NCI-H1436 (cell line): ENCODE results near the gene MFF.

Source experiments
- DNase-seq: peaks from one replicate; lab custom pipeline; 2025; lab: John Stamatoyannopoulos, UW

The MFF gene, protein sequence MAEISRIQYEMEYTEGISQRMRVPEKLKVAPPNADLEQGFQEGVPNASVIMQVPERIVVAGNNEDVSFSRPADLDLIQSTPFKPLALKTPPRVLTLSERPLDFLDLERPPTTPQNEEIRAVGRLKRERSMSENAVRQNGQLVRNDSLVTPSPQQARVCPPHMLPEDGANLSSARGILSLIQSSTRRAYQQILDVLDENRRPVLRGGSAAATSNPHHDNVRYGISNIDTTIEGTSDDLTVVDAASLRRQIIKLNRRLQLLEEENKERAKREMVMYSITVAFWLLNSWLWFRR

GRCh38 chr2:227324995-227325838, at the start of gene MFF:
Gene MFF (plus strand): TSS chr2:227325251. CDS start chr2:227330666, 5,415 bp downstream.
- peak; percentile 87 for DNase-seq

GRCh38 chr2:227280895-227281294, 44.2 kb upstream of the MFF start:
- DNase-seq = no peak

GRCh38 chr2:227285741-227286236, 39.3 kb upstream of the MFF start:
- DNase-seq = no peak

DNA sequence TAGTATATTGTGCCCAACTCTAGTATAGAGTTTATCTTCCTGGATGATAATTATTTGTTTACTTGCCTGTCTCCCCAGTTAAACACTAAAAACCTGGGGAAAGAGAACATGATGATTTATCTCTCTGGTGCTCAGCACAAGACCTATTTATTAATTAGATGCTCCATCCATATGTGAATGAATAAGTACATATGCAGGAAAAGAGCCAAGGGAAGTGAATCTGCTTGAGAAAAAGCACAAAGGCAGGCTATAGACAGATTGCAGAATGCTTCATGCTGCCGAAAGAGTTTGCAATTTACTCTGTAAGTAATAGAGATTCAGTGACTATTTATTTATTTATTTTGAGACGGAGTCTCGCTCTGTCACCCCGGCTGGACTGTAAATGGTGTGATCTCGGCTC, 37.3 kb upstream of the MFF start:
- no peak for DNase-seq

- DNase-seq = no peak
These were observed 32.7 kb upstream of the MFF start for GRCh38 chr2:227292314-227292713.

DNA sequence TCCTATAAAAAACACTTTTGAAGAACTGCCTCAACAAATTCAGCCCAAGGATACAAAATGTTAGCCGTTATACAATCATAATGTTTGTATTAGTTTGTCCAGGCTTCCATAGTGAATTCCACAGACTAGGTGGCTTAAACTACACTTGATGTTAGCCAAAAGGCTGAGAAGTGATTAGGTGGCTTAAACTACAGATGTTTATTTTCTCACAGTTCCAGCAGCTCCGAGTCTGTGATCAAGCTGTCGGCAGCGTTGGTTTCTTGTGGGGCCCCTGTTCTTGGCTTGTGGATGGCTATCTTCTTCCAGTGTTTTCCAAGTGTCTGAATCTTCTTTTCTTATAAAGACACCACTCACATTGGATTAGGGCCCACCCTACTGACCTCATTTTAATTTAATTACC, 31.5 kb upstream of the MFF start:
- no peak for DNase-seq

GRCh38 chr2:227295806-227296205, 29.2 kb upstream of the MFF start:
- DNase-seq = no peak

DNA sequence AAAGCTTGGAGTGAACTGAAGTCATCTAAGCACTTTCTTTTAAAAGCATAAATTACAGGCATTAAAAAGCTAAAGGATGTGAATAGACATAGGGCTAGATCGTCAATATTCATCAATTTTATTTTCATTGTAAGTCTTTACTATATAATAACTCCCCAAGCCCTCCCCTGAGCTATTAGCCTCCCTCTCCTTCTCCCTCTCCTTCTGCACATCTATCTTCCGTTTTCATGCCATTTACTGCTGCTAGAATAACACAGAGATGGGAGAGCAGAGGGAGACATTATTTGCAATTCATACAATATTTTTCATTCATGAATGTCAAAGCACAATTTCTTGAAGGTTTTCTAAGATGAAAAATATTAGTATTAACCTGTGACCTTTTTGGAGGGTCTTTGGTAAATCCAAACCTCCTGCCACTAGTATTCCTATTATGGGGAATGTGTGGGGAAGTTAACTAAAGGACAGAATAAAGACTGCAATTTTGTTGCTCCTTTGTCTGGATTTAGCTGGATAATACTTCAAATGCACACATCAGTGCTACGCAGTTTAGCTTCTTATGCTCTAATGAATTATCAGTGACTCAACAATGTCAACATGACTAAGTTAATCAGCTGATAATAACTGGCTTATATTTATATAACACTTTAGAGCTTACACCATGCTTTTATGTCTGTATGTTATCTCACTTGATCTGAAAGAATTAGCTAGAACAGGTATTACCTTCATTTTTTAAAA, 28.2 kb upstream of the MFF start:
- DNase-seq = no peak

DNA sequence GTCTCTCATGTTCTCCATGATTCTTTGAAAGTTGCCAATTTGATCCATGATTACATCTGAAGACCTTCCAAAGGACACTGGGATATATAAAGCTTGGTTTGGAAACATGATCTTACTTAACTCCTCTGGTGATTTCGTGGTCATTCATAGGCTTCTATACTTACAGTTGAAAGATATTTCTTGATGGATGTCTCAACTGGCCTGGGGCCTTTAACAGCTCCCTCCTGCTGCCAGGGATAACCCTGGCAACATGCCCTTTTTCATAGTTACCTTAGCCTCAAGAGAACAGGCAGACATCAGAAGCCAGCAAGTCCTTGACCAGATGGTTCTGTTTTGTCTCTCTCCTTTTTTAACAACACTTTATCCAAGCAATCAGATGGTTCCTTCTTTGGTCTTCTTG, 23.5 kb upstream of the MFF start:
- no peak for DNase-seq

DNA sequence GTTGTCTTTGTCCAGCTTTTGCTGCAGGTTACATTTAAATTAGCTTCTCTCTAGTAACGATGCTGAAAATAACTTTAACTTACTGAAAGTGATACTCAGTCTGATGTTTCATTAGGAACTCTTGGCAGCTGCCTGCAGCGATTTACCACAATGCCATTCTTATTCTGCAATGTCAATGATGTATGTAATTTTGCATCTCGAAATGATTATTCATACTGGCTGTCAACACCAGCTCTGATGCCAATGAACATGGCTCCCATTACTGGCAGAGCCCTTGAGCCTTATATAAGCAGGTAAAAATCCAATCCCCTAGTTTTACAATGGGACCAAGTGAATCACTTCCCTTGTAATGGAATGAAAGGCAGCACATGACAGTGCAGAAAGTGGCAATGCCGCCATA, 16.3 kb upstream of the MFF start:
- no peak for DNase-seq

DNA sequence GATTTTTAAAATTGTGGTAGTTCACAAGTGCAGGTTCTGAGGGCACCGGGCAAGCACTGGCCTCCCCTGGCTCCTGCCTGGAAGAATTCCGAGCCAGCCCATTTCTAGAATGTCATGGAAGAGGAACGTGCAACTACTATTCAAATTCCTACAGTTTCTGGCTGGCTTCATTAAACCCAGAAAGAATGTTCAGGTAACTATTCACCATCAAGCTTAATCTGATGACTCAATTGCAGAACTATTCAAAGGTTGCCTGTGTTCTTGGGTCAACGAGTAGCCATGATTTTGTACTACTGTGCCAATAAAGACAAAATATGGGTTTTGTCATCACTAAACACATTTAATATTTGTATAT, 14.3 kb upstream of the MFF start:
- no peak for DNase-seq

- DNase-seq = no peak
These were observed 13.1 kb upstream of the MFF start for GRCh38 chr2:227311861-227312506.

- no peak for DNase-seq
These were observed 12.5 kb upstream of the MFF start for GRCh38 chr2:227312579-227312978.

DNA sequence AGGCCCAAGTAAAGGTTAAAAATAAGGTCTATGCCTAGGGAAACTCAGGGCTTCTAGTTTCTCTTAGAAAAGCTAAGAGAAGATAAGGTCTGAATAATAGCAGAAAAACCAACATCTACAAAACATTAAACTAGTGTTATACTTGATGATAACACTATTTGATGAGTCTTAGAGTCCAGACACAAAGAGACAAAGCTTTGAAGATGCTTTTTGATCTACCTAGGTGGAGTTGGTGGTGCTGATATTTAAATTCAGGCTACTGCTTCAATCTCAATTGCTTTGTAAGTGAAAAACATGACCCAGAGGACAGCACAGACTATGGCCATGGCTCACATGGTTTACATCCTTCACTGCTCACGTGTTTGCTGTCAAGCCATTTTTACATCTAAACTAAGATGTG, 11.7 kb upstream of the MFF start:
- DNase-seq = no peak

GRCh38 chr2:227317834-227318233, 7.2 kb upstream of the MFF start:
- no peak for DNase-seq

DNA sequence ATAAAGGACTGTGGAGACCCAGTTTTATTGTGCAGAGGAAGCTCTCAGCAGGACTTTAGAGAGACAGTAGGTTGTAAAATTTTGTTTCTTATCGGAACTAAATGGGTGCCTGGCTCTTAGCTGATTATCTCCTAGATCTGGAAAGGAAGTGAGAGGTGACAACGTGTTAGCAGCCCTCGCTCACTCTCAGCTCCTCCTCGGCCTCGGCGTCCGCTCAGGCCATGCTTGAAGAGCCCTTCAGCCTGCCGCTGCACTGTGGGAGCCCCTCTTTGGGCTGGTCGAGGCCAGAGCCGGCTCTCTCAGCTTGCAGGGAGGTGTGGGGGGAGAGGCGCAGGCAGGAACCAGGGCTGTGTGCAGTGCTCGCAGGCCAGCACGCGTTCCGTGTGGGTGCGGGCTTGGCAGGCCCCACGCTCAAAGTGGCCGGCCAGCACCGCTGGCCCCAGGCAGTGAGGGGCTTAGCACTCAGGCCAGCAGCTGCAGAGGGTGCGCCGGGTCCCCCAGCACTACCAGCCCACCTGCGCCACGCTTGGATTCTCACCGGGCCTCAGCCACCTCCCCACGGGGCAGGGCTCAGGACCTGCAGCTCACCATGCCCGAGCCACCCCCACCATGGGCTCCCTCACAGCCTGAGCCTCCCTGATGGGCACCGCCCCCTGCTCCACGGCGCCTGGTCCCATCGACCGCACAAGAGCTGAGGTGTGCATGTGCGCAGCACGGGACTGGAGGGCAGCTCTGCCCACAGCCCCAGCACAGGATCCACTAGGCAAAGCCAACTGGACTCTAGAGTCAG, 4.6 kb upstream of the MFF start:
- no peak for DNase-seq

GRCh38 chr2:227322530-227323205, 2.4 kb upstream of the MFF start:
- no peak for DNase-seq

- no peak for DNase-seq
These were observed 1.2 kb upstream of the MFF start for GRCh38 chr2:227323818-227324217.

DNA sequence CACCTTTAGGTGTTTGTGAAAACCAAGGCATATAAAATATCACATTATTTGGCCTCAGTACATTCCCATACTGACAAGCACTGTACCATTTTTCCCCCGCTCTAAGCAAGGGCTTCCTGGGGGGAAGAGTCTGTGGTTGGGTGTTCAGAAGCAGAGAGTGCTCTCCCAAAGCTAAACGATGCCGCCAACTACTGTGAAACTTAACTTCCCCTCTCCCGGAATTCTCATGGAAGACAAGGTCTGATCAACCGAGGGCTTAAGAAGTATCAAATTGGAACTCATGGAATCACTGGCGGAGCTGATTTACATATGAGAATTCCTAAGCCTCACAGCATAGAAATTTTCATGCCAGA, 433 bp upstream of the MFF start:
- no peak for DNase-seq

- no peak for DNase-seq
These were observed 766 bp downstream of the MFF start for GRCh38 chr2:227325839-227326195.

DNA sequence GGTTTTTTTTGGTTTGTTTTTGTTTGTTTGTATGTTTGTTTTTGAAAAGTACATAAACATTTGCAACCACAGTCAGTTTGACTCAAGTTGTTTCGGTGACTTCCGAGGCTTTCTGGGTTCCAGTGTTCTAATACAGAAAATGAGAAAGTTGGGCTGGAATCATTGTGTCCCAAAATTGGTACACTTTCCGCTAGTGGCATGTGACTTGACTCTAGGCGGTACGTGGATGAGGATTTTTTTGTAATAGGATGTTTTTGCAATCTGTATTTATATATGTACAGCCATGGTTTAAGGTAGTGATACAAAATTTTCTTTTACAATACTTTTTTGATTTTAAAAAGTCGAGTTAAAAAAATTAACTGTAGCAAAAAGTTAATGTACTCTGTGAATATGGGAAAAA, 1.7 kb downstream of the MFF start:
- no peak for DNase-seq
